Pancreas (tissue), 10 donors: ENCODE data around the gene IQGAP2. TPM values are rescaled to one million over a fixed set of nuclear protein-coding genes. Genes with fewer than 3 reads are reported as not detected.
A peak's percentile ranks its signal among the peaks of the same experiment; 100 is the strongest.

Source experiments
- ATAC-seq, 4 donors: fragments of 200-7000 bp; cut with Tn5 transposase; one replicate each; pipeline versions ENCODE4 v1.8.0 to v1.9.1; 2020; ENCODE audit warnings: mild to moderate bottlenecking in 4 of 4, moderate library complexity in 4 of 4
- DNase-seq, 6 donors: peaks; one replicate each; pipeline ENCODE4 v3.0.0-alpha.2; 2020
- FAIRE-seq: peaks from 2 replicates; lab custom pipeline; 2012; peaks lifted over from hg19 to GRCh38; lab: Jason Lieb, UNC
- H3K27ac ChIP-seq, 4 donors: fragments of 200-600 bp; sonication (generic); 1 replicate in 3 of 4; 2 replicates in 1 of 4; pipeline versions ENCODE4 v1.5.0 to v1.8.0; 2020
- H3K27me3 ChIP-seq, 4 donors: fragments of 200-600 bp; one replicate each; pipeline ENCODE4 v1.8.0; 2021
- H3K36me3 ChIP-seq, 3 donors: fragments of 200-600 bp; sonication (generic) in 1 of 3; one replicate each; pipeline versions ENCODE4 v1.5.0 to v1.8.0; 2020 to 2021
- H3K4me1 ChIP-seq, 3 donors: fragments of 200-600 bp; one replicate each; pipeline ENCODE4 v1.8.0; 2021
- H3K4me3 ChIP-seq, 4 donors: fragments of 200-600 bp; sonication (generic) in 2 of 4; one replicate each; pipeline versions ENCODE4 v1.5.0 to v1.8.0; 2020 to 2021
- H3K9me3 ChIP-seq, 4 donors: fragments of 200-600 bp; one replicate each; pipeline ENCODE4 v1.8.0; 2021
- WGBS, 2 donors: extraction: QIAGEN DNeasy Blood & Tissue Kit; methylation state at CpG; one replicate each; pipeline ENCODE4 v1.1.7; 2013; 5-methylcytosine and 5-hydroxymethylcytosine counted together
- intact Hi-C, 3 donors: fragments of 100-400 bp; cut with DNase I; formaldehyde crosslinking; loops; one replicate each; pipeline versions ENCODE4 v1.11.1 to v1.14.2; 2022
- polyA plus RNA-seq, 2 donors: library from polyadenylated mRNA; stranded (reverse); fragments of 200-250 nt; gene quantifications; one replicate each; pipeline ENCODE4 v1.2.3, GENCODE V29; 2013
- total RNA-seq, 6 donors: library from RNA; stranded (reverse); fragmentation: NEBNext Ultra II Directional in 4 of 6; extraction: Animal tissue kit (Norgen Biotek cat#: 25700) in 4 of 6; gene quantifications; one replicate each; pipeline versions ENCODE4 v1.2.1 to v1.2.4, GENCODE V29; 2021 to 2023
- TF ChIP-seq, protein P1 (sequence below), 4 donors: fragments of 200-600 bp; sonication (generic) in 3 of 4; IDR thresholded peaks; one replicate each; pipeline versions ENCODE4 v1.5.0 to v1.8.0; 2021; ENCODE audit warnings: antibody characterized with exemption in 4 of 4
- donor health status: healthy with polysubstance abuse.
- donor health status: DM: no; HTN: no; CAD: no; lungs with moderate emphysema.
- donor health status: DM: no; HTN: no; CAD: no.
- donor health status: control.
- donor health status: control.
- donor health status: Bipolar disorder and iron deficiency.
- donor health status: DM: yes; HTN: yes; CAD: no.
- donor health status: DM: no; HTN: no; CAD: no.
- donor health status: DM: no; HTN: no; CAD: no.
- donor health status: DM: yes; HTN: yes; CAD: no.

Gene IQGAP2
- total and polyA plus RNA-seq, 8 donors: 14.4 to 54.0 (median 35.2) TPM

- DNase-seq (no peak), ATAC-seq (no peak), FAIRE-seq (no peak)
- intact Hi-C loops: loop anchor here in 1 of 3 donors (10.0 kb wide), 1 partner anchor 148 kb away; the partner anchor contains the start of gene IQGAP2
- H3K36me3 ChIP-seq: no peaks in the 10 kb centered on the region
- no peak overlapping the region for H3K4me3 ChIP-seq
- H3K4me1 ChIP-seq: peaks cover 6 to 14% (median 12%) of the 10 kb centered on the region in 3 donors
- no peak overlapping the region for H3K27ac ChIP-seq
- TF ChIP-seq, protein P1, sequence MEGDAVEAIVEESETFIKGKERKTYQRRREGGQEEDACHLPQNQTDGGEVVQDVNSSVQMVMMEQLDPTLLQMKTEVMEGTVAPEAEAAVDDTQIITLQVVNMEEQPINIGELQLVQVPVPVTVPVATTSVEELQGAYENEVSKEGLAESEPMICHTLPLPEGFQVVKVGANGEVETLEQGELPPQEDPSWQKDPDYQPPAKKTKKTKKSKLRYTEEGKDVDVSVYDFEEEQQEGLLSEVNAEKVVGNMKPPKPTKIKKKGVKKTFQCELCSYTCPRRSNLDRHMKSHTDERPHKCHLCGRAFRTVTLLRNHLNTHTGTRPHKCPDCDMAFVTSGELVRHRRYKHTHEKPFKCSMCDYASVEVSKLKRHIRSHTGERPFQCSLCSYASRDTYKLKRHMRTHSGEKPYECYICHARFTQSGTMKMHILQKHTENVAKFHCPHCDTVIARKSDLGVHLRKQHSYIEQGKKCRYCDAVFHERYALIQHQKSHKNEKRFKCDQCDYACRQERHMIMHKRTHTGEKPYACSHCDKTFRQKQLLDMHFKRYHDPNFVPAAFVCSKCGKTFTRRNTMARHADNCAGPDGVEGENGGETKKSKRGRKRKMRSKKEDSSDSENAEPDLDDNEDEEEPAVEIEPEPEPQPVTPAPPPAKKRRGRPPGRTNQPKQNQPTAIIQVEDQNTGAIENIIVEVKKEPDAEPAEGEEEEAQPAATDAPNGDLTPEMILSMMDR (IDR thresholded peaks at IDR 0.05): no peak
- H3K9me3 ChIP-seq: no peaks in the 10 kb centered on the region
- no peaks in the 10 kb centered on the region for H3K27me3 ChIP-seq
- WGBS, 2 donors: 75 to 78% methylated on average over 2 of the region's 2 CpGs
Observed at GRCh38 chr5:76553251-76553650, 150.2 kb downstream of the IQGAP2 start.

DNA sequence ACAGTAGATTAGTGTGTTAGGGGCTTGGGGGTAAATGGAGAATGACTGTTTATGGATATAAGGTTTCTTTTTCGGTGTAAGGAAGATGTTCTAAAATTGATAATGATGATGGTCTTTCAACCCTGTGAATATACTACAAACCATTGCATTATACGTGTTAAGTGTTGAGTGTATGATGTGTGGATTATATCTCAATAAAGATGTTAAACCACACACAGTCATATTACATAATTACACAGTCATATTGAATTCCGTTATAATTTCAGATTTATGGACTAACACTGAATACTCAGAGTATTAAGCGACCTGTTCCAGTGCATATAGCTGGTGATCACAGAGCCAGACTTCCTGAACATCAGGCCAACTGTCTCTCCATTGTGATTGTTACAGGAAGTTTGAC lies 152.0 kb downstream of the IQGAP2 start:
- no peak for DNase-seq
- Histone ChIP-seq H3K9me3 (no peaks in the 10 kb centered on the region), H3K36me3 (no peaks in the 10 kb centered on the region), H3K4me3 (no peak overlapping the region), H3K27me3 (no peaks in the 10 kb centered on the region), H3K27ac (no peak overlapping the region), H3K4me1 (no peaks in the 10 kb centered on the region)
- TF ChIP-seq, protein P1 (IDR thresholded peaks at IDR 0.05): no peak
- ATAC-seq: no peak
- intact Hi-C loops: loop anchor here in 1 of 3 donors (10.0 kb wide), 1 partner anchor 150 kb away; the partner anchor contains the start of gene IQGAP2
- whole genome bisulfite sequencing, 2 donors: 98% methylated on average over 4 of the region's 4 CpGs
- FAIRE-seq: no peak

GRCh38 chr5:76555717-76556116 lies 152.6 kb downstream of the IQGAP2 start:
- 91 to 93% methylated on average over 2 of the region's 2 CpGs for WGBS, 2 donors
- FAIRE-seq: no peak
- H3K27me3 ChIP-seq: no peaks in the 10 kb centered on the region
- no peak for DNase-seq
- H3K9me3 ChIP-seq: no peaks in the 10 kb centered on the region
- H3K4me1 ChIP-seq: no peaks in the 10 kb centered on the region
- intact Hi-C loops: loop anchor here in 1 of 3 donors (10.0 kb wide), 1 partner anchor 151 kb away; the partner anchor contains the start of gene IQGAP2
- no peaks in the 10 kb centered on the region for H3K36me3 ChIP-seq
- no peak overlapping the region for H3K4me3 ChIP-seq
- no peak overlapping the region for H3K27ac ChIP-seq
- TF ChIP-seq, protein P1 (IDR thresholded peaks at IDR 0.05): no peak
- ATAC-seq: no peak

DNA sequence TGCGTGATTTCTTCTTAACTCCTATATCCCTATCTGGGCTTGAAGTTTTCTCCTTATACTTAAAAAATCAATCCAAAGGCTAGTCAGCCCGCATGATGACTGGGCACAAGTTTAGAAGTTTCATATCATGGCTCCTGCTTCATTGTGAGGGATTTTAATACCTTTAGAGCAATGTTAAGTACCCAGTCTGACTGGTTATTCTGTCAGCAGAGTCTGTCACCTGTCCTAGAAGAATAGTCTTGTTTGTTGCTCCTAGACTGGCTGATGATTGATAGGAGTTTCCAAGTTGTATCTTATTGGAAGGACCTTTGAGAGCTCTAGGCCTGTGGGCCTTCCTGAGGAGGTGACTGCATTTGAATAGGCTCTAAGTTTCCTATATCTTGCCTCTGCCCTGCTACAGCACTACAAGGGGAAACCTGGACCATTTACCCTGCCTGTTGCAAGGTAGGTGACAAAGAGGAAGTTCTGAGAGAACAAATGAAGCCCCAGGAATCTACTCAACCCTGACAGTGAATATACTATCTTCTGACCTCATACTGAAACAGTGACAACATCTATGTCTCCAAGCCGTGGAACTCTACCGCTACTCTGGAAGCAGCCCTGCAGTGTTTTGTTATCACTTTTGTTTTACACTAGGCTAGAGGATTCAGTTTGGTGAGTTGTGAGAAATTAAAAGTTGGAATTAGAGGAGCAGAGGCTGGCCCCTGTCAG lies 153.6 kb downstream of the IQGAP2 start:
- Histone ChIP-seq H3K27ac (peak overlapping the region in 2 of 4 donors; percentile 2 to 7), H3K27me3 (no peaks in the 10 kb centered on the region), H3K9me3 (no peaks in the 10 kb centered on the region), H3K36me3 (no peaks in the 10 kb centered on the region), H3K4me3 (no peak overlapping the region), H3K4me1 (peaks cover 0 to 8% (median 8%) of the 10 kb centered on the region in 3 donors)
- DNase-seq (no peak), FAIRE-seq (no peak), ATAC-seq (peak in 3 of 4 donors; percentile 36 to 39 (median 36))
- WGBS, 2 donors: 79 to 81% methylated on average over 4 of the region's 4 CpGs
- TF ChIP-seq, protein P1 (IDR thresholded peaks at IDR 0.05): no peak
- intact Hi-C loops: loop anchor here in 1 of 3 donors (10.0 kb wide), 1 partner anchor 152 kb away; the partner anchor contains the start of gene IQGAP2
